Upper lobe of left lung (tissue), 4 donors: ENCODE results near the gene TCF12.

Experiments
- POLR2A ChIP-seq, 4 donors: fragments of 450-650 bp; IDR thresholded peaks; one replicate each; pipeline ENCODE4 v1.5.1; 2016 to 2017; ENCODE audit warnings: antibody characterized with exemption in 4 of 4, mild to moderate bottlenecking in 2 of 4
- TF ChIP-seq, protein P1 (sequence below), 6 experiments: fragments of 450-650 bp in 4 of 6; fragments of 200-600 bp in 2 of 6; sonication (generic) in 2 of 6; IDR thresholded peaks; one replicate each; pipeline ENCODE4 v1.5.1; 2016 to 2019; ENCODE audit warnings: antibody characterized with exemption in 6 of 6

DNA sequence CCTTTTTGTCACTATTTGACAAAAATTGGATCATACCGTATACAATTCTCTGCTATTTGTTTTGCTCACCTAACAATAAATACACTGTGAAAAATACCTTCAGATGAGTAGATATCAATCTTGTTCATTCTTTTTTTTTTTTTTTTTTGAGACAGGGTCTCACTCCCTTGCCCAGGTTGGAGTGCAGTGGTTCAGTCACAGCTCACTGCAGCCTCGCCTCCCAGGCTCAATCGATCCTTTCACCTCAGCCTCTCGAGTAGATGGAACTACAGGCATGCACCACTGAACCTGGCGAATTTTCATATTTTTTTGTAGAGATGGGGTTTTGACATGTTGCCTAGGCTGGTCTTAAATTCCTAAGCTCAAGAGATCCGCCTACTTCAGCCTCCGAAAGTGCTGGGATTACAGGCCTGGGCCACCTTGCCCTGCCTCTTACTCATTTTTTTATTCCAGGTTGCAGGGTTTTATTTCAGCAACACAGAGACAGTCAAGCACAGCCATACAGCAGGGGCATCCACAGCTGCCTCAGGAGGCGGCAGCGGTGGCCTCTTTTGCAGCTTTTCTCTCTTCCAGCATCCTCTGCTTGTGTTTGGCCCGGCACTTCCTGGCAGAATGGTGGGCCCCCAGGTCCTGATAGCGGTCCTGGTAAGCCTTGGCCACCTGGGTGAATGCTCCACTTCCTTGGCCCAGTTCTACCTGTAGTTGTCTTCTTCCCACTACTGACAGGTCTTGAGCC lies 406.7 kb downstream of the TCF12 start:
- TF ChIP-seq, protein P1, sequence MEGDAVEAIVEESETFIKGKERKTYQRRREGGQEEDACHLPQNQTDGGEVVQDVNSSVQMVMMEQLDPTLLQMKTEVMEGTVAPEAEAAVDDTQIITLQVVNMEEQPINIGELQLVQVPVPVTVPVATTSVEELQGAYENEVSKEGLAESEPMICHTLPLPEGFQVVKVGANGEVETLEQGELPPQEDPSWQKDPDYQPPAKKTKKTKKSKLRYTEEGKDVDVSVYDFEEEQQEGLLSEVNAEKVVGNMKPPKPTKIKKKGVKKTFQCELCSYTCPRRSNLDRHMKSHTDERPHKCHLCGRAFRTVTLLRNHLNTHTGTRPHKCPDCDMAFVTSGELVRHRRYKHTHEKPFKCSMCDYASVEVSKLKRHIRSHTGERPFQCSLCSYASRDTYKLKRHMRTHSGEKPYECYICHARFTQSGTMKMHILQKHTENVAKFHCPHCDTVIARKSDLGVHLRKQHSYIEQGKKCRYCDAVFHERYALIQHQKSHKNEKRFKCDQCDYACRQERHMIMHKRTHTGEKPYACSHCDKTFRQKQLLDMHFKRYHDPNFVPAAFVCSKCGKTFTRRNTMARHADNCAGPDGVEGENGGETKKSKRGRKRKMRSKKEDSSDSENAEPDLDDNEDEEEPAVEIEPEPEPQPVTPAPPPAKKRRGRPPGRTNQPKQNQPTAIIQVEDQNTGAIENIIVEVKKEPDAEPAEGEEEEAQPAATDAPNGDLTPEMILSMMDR (IDR thresholded peaks at IDR 0.05) = no peak
- no peak for TF ChIP-seq POLR2A (IDR thresholded peaks at IDR 0.05)
